OCI-LY7 (cell line): ENCODE measurements around the gene SPTLC1.

Experiments used
- CTCF ChIP-seq: fragments of 200-600 bp; sonication (generic); conservative IDR thresholded peaks from 2 replicates; pipeline ENCODE4 v1.5.1; 2014; ENCODE audit warnings: mild to moderate bottlenecking, antibody characterized with exemption, low read length, moderate library complexity, mixed read lengths
- EZH2phosphoT487 ChIP-seq: fragments of 200-600 bp; sonication (generic); IDR thresholded peaks from 2 replicates; pipeline ENCODE4 v1.6.1; 2018; ENCODE audit warnings: low read depth, borderline replicate concordance, mild to moderate bottlenecking, mixed run types, antibody characterized with exemption, low read length, moderate library complexity, mixed read lengths

- no peak for TF ChIP-seq CTCF
- no peak for TF ChIP-seq EZH2phosphoT487
These were observed 6.1 kb upstream of the SPTLC1 start for GRCh38 chr9:92121265-92121664.
